22Rv1 (cell line): ENCODE results near the gene SCN5A.

Experiments
- H3K27ac ChIP-seq: fragments of 450-650 bp; 2 replicates; pipeline ENCODE4 v1.5.1; 2017
- ZFX ChIP-seq: fragments of 450-650 bp; IDR thresholded peaks from 2 replicates; pipeline ENCODE4 v1.6.1; 2017; ENCODE audit warnings: antibody characterized with exemption, borderline replicate concordance
- TF ChIP-seq, protein P1 (sequence below): fragments of 450-650 bp; IDR thresholded peaks from 2 replicates; pipeline ENCODE4 v1.5.1; 2017; ENCODE audit warnings: mild to moderate bottlenecking

The SCN5A gene

DNA sequence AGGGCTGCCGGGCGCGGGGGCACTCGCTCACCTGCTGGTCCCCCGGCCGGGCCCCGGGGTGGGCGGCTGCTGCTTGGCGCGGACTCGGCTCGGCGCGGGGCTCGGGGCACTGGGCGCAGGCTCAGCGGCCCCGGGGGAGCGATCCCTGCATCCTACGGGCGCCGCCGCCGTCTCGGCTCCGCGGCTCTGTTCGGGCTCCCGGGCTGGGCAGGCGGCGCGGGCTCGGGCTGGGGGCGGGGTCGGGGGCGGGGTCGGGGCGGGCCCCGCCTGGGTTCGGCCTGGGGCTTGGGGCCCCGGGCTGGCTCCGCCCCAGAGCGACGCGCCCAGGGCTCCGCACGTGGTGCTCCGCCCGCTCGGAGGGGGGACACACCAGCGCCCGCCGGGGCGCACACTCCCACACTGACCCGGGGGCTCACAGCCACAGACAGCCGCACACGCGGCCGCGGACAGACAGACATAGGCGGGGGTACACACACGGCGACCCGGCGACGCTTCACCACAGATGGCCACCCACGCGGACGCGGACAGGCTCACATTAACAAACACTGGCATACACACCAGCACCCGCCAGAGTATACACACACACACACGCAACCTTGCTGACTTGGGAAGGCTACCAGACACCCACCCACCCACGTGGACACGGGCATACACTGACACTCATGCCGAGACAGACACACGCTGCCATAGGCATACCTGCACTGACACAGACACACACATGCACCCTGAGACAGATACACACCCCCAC lies at the start of gene SCN5A:
Gene SCN5A, minus strand, starts transcription at position 188 of the 748 bp plus-strand sequence. CDS start 16,380 bp downstream, outside the sequence.
- no peak within 1 kb of the TSS for H3K27ac ChIP-seq
- TF ChIP-seq, protein P1, sequence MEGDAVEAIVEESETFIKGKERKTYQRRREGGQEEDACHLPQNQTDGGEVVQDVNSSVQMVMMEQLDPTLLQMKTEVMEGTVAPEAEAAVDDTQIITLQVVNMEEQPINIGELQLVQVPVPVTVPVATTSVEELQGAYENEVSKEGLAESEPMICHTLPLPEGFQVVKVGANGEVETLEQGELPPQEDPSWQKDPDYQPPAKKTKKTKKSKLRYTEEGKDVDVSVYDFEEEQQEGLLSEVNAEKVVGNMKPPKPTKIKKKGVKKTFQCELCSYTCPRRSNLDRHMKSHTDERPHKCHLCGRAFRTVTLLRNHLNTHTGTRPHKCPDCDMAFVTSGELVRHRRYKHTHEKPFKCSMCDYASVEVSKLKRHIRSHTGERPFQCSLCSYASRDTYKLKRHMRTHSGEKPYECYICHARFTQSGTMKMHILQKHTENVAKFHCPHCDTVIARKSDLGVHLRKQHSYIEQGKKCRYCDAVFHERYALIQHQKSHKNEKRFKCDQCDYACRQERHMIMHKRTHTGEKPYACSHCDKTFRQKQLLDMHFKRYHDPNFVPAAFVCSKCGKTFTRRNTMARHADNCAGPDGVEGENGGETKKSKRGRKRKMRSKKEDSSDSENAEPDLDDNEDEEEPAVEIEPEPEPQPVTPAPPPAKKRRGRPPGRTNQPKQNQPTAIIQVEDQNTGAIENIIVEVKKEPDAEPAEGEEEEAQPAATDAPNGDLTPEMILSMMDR, result no peak
- no peak for TF ChIP-seq ZFX

DNA sequence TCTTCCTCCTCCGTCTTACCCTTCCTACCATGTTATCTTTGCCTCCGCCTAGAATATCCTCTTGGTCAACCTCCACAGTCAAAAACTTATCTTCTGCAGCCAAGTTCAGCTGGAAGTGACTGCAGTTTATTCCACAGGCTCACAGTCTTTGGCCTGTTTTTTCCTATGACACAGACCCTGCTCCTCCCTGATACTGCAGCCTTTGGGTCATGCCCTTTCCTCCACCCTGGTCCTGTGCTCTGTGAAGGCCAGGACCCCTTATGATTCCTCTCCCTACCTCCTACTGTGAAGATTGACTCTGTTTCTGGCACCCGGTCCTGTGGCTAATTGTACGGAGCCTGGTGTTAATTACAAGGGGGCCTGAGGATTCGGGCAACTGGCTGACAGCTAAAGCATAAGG lies 49.3 kb upstream of the SCN5A start:
- TF ChIP-seq, protein P1, result no peak
- TF ChIP-seq ZFX, result no peak
- H3K27ac ChIP-seq, result no peak overlapping the region

DNA sequence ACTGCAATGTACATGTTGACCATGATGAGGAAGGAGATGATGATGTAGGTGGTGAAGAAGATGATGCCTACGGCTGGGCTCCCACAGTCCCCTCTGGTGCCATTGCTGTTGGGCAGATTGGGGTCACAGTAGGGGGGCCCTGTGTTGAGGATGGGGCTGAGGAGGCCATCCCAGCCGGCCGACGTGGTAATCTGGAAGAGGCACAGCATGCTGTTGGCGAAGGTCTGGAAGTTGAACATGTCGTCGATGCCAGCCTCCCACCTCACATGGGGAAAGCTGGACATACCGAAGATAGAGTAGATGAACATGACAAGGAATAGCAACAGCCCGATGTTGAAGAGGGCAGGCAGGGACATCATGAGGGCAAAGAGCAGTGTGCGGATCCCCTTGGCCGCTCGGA lies 48.6 kb upstream of the SCN5A start:
- TF ChIP-seq, protein P1, result no peak
- TF ChIP-seq ZFX, result no peak
- no peak overlapping the region for H3K27ac ChIP-seq

GRCh38 chr3:38696034-38696433 lies 46.5 kb upstream of the SCN5A start:
- no peak overlapping the region for H3K27ac ChIP-seq
- TF ChIP-seq ZFX, result no peak
- TF ChIP-seq, protein P1, result no peak

- TF ChIP-seq, protein P1, result no peak
- no peak for TF ChIP-seq ZFX
Observed at GRCh38 chr3:38690185-38690584, 40.7 kb upstream of the SCN5A start.

GRCh38 chr3:38689774-38690173 lies 40.3 kb upstream of the SCN5A start:
- TF ChIP-seq, protein P1, result no peak
- H3K27ac ChIP-seq, result no peak overlapping the region

More at GRCh38 chr3:38690185-38690584, 40.7 kb upstream of the SCN5A start:
- H3K27ac ChIP-seq, result no peak overlapping the region

GRCh38 chr3:38689346-38689745 lies 39.9 kb upstream of the SCN5A start:
- TF ChIP-seq, protein P1, result no peak
- TF ChIP-seq ZFX, result no peak
- H3K27ac ChIP-seq, result no peak overlapping the region
